Measurements from ENCODE around the gene GPRIN1. TPM values are rescaled to one million over a fixed set of nuclear protein-coding genes. Genes with fewer than 3 reads are reported as not detected.

Gene GPRIN1
- total RNA-seq, 1 donor from 2014 or later = 0.56 TPM

GRCh38 chr5:176628406-176629228 is 18.7 kb upstream of the GPRIN1 start:
- DNase-seq = no peak
- intact Hi-C loops (cut with DNase I) = no loop called here
- ATAC-seq (ENCODE audit: poor library complexity) = no peak

GRCh38 chr5:176627582-176627981 is 17.6 kb upstream of the GPRIN1 start:
- intact Hi-C loops (cut with DNase I) = no loop called here
- ATAC-seq (ENCODE audit: poor library complexity) = no peak
- no peak for DNase-seq

GRCh38 chr5:176626876-176627236 is 16.9 kb upstream of the GPRIN1 start:
- ATAC-seq (ENCODE audit: poor library complexity) (no peak), DNase-seq (no peak)
- intact Hi-C loops (cut with DNase I) = no loop called here

GRCh38 chr5:176625966-176626875 is 16.3 kb upstream of the GPRIN1 start:
- no peak for DNase-seq
- ATAC-seq (ENCODE audit: poor library complexity) = no peak
- intact Hi-C loops (cut with DNase I) = no loop called here

- intact Hi-C loops (cut with DNase I) = no loop called here
- DNase-seq = no peak
- ATAC-seq (ENCODE audit: poor library complexity) = no peak
These were observed 15.6 kb upstream of the GPRIN1 start for GRCh38 chr5:176625512-176625911.

GRCh38 chr5:176624938-176625337 is 15.0 kb upstream of the GPRIN1 start:
- no peak for DNase-seq
- intact Hi-C loops (cut with DNase I) = no loop called here
- ATAC-seq (ENCODE audit: poor library complexity) = no peak

- ATAC-seq (ENCODE audit: poor library complexity) (no peak), DNase-seq (no peak)
- intact Hi-C loops (cut with DNase I) = no loop called here
These were observed 14.2 kb upstream of the GPRIN1 start for GRCh38 chr5:176624142-176624541.

GRCh38 chr5:176621661-176622079 is 11.7 kb upstream of the GPRIN1 start:
- DNase-seq = no peak
- intact Hi-C loops (cut with DNase I) = no loop called here
- peak; percentile 33 for ATAC-seq (ENCODE audit: poor library complexity)

GRCh38 chr5:176620333-176620981 is 10.5 kb upstream of the GPRIN1 start:
- ATAC-seq (ENCODE audit: poor library complexity) = peak; percentile 19
- no peak for DNase-seq

GRCh38 chr5:176619569-176620332 is 9.8 kb upstream of the GPRIN1 start:
- intact Hi-C loops (cut with DNase I) = no loop called here
- DNase-seq (no peak), ATAC-seq (ENCODE audit: poor library complexity) (no peak)

More at GRCh38 chr5:176620333-176620981, 10.5 kb upstream of the GPRIN1 start:
- intact Hi-C loops (cut with DNase I) = no loop called here

GRCh38 chr5:176619203-176619568 is 9.2 kb upstream of the GPRIN1 start:
- intact Hi-C loops (cut with DNase I) = no loop called here
- peak; percentile 70 for DNase-seq
- peak; percentile 75 for ATAC-seq (ENCODE audit: poor library complexity)

- intact Hi-C loops (cut with DNase I) = no loop called here
- ATAC-seq (ENCODE audit: poor library complexity) = no peak
These were observed 8.8 kb upstream of the GPRIN1 start for GRCh38 chr5:176618783-176619182.

GRCh38 chr5:176616511-176616910 is 6.6 kb upstream of the GPRIN1 start:
- ATAC-seq (ENCODE audit: poor library complexity) (no peak), DNase-seq (no peak)
- intact Hi-C loops (cut with DNase I) = no loop called here

More at GRCh38 chr5:176618783-176619182, 8.8 kb upstream of the GPRIN1 start:
- DNase-seq = no peak

- no peak for ATAC-seq (ENCODE audit: poor library complexity)
- no peak for DNase-seq
- intact Hi-C loops (cut with DNase I) = no loop called here
These were observed 5.0 kb upstream of the GPRIN1 start for GRCh38 chr5:176614805-176615478.

- DNase-seq (no peak), ATAC-seq (ENCODE audit: poor library complexity) (no peak)
- intact Hi-C loops (cut with DNase I) = no loop called here
These were observed 2.9 kb upstream of the GPRIN1 start for GRCh38 chr5:176612855-176613254.

- intact Hi-C loops (cut with DNase I) = no loop called here
- ATAC-seq (ENCODE audit: poor library complexity) (no peak), DNase-seq (no peak)
These were observed 2.1 kb upstream of the GPRIN1 start for GRCh38 chr5:176612008-176612407.

- peak; percentile 80 for DNase-seq
- ATAC-seq (ENCODE audit: poor library complexity) = peak; percentile 44
- intact Hi-C loops (cut with DNase I) = no loop called here
These were observed 1.5 kb upstream of the GPRIN1 start for GRCh38 chr5:176611435-176611834.

GRCh38 chr5:176610435-176610773 is 448 bp upstream of the GPRIN1 start:
- peak; percentile 27 for ATAC-seq (ENCODE audit: poor library complexity)
- intact Hi-C loops (cut with DNase I) = no loop called here

More at GRCh38 chr5:176610435-176610773, 448 bp upstream of the GPRIN1 start:
- DNase-seq = no peak
